Activated CD8-positive, alpha-beta memory T cell treated with anti-CD3 and anti-CD28 coated beads, Interleukin-2, amount 10 ng/mL, durations not matched to agents 7 days and 5 days (primary cell): Measurements from ENCODE around the gene DDRGK1. TPM values are rescaled to one million over a fixed set of nuclear protein-coding genes. Genes with fewer than 3 reads are reported as not detected.

Experiments
- ATAC-seq: fragments of 150-1000 bp; cut with Tn5 transposase; one replicate; pipeline ENCODE4 v1.10.0; 2021; ENCODE audit warnings: moderate library complexity
- CTCF ChIA-PET: fragments of 350-600 bp; sonication (Branson Sonifier 250); formaldehyde crosslinking; loops from one replicate; lab custom pipeline; 2021; ENCODE audit warnings: antibody characterized with exemption; lab: Charles Lee
- DNase-seq: peaks from one replicate; pipeline ENCODE4 v3.0.0-alpha.2; 2020
- H3K27ac Mint-ChIP-seq: one replicate; pipeline ENCODE4 v1.8.0; 2021; ENCODE audit warnings: mild to moderate bottlenecking, mixed read lengths
- H3K27me3 Mint-ChIP-seq: one replicate; pipeline ENCODE4 v1.8.0; 2021; ENCODE audit warnings: mixed read lengths
- H3K36me3 Mint-ChIP-seq: one replicate; pipeline ENCODE4 v1.8.0; 2021; ENCODE audit warnings: mild to moderate bottlenecking, mixed read lengths
- H3K4me1 Mint-ChIP-seq: one replicate; pipeline ENCODE4 v1.8.0; 2021; ENCODE audit warnings: mixed read lengths
- H3K4me3 Mint-ChIP-seq: one replicate; pipeline ENCODE4 v1.8.0; 2021; ENCODE audit warnings: mild to moderate bottlenecking, moderate library complexity, mixed read lengths
- H3K9me3 Mint-ChIP-seq: one replicate; pipeline ENCODE4 v1.8.0; 2022; ENCODE audit warnings: low read depth, mixed read lengths
- total RNA-seq, 2 experiments: library from RNA; stranded (reverse); gene quantifications; one replicate each; pipeline ENCODE4 v1.2.3, GENCODE V29; 2021

DDRGK1 gene
- total RNA-seq, 2 experiments from 2014 or later = 63.6 to 63.7 TPM

DNA sequence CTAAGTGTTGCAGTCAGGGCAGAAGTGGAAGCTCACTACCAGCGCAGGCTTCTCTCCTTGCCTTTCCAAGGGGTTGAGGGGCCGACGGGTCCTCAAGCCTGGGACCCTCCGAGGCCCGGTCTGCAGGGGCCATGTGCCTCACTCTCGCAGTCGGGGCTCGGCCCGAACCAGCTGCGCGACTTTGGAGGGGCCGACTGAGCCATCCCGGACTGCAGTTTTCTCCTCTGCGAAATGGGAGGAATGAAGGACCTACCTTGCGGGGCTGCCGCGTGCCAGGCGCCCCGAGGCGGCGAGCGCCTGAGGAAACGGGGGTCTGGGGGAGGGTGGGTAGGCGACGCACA is 36.8 kb downstream of the DDRGK1 start:
- Mint-ChIP-seq H3K36me3 (no peaks in the 10 kb centered on the region), H3K9me3 (no peaks in the 10 kb centered on the region), H3K4me3 (no peak overlapping the region), H3K27me3 (peaks cover 48% of the 10 kb centered on the region), H3K4me1 (peaks cover 2% of the 10 kb centered on the region), H3K27ac (no peak overlapping the region)
- CTCF ChIA-PET = no interaction called here
- DNase-seq (no peak), ATAC-seq (no peak)

GRCh38 chr20:3166913-3167342 is 37.6 kb downstream of the DDRGK1 start:
- Mint-ChIP-seq H3K27ac (no peak overlapping the region), H3K4me3 (no peak overlapping the region), H3K9me3 (no peaks in the 10 kb centered on the region), H3K27me3 (peaks cover 40% of the 10 kb centered on the region), H3K36me3 (no peaks in the 10 kb centered on the region), H3K4me1 (no peaks in the 10 kb centered on the region)
- no peak for ATAC-seq
- CTCF ChIA-PET = no interaction called here
- no peak for DNase-seq

DNA sequence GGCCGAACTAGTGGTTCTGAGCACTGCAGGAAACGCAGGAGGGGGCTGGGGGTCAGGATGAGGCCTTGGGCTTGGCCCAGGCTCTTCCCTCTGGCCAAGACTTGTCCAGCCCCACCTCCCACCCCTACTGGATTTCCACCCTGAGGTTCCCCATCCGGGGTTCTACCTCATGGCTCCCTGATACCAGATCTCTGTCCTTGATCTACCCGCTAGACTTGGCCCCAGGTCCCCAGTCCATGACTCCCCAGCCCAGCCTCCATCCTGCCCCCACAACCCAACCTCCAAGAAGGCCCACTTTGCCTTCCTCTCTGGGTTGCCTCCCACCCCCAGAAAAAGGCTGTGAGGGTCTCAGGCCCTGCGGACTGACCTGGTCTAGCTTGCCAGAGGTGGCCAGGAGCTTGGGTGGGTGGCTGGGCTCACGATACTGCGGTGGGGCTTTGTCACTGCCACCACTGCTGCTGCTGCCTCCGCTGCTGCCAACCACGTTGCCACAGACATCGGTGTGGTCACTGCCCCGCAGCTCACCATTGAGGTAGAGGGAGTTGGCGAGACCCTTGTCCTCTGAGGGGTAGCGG is 38.1 kb downstream of the DDRGK1 start:
- ATAC-seq = no peak
- H3K36me3 Mint-ChIP-seq = no peaks in the 10 kb centered on the region
- H3K9me3 Mint-ChIP-seq = no peaks in the 10 kb centered on the region
- peaks cover 35% of the 10 kb centered on the region for H3K27me3 Mint-ChIP-seq
- no peak for DNase-seq
- CTCF ChIA-PET = interaction anchor here (1.0 kb wide), 1 partner anchor 10 kb away, joined by 3 read pairs; no protein-coding TSS in a partner anchor
- H3K4me3 Mint-ChIP-seq = no peak overlapping the region
- H3K4me1 Mint-ChIP-seq = no peaks in the 10 kb centered on the region
- H3K27ac Mint-ChIP-seq = no peak overlapping the region

- DNase-seq (no peak), ATAC-seq (no peak)
- H3K4me1 Mint-ChIP-seq = no peaks in the 10 kb centered on the region
- H3K27ac Mint-ChIP-seq = no peak overlapping the region
- no peaks in the 10 kb centered on the region for H3K36me3 Mint-ChIP-seq
- H3K4me3 Mint-ChIP-seq = no peak overlapping the region
- CTCF ChIA-PET = interaction anchor here (1.0 kb wide), 1 partner anchor 11 kb away, joined by 3 read pairs; no protein-coding TSS in a partner anchor
- no peaks in the 10 kb centered on the region for H3K9me3 Mint-ChIP-seq
- peaks cover 28% of the 10 kb centered on the region for H3K27me3 Mint-ChIP-seq
These were observed 38.8 kb downstream of the DDRGK1 start for GRCh38 chr20:3165473-3166337.

DNA sequence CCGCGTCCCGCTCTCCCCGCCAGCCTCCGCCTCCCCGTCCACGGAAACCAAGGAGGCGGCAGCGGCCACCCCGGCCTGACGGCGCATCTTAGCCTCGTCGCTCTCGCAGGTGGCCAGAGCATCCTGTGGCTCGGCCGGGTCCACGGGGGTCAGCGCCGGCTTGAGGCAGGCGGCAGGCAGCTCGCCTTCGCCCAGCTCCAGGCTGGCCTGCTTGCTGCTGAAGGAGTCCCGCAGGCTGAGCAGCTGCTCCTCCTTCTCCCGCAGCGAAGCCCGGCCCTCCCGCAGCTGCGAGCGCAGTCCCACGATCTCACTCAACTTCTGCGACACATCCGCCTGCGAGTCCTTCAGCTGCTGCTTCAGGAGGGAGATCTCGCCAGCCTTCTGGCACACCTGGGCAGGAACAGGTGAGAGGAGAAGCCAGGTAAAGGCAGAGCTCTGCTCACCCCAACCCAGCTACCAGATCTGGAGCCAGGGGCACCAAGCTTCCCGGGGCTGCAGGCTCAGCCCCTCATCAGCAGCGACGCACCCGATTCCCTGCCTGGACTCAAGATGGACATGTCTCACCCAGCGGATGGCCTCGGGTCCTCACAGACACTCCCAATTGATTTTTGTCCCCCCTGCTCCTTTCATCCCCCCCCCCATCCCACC is 39.6 kb downstream of the DDRGK1 start:
- CTCF ChIA-PET = interaction anchor here (1.0 kb wide), 1 partner anchor 12 kb away, joined by 3 read pairs; no protein-coding TSS in a partner anchor
- Mint-ChIP-seq H3K9me3 (no peaks in the 10 kb centered on the region), H3K27me3 (peaks cover 23% of the 10 kb centered on the region)

DNA sequence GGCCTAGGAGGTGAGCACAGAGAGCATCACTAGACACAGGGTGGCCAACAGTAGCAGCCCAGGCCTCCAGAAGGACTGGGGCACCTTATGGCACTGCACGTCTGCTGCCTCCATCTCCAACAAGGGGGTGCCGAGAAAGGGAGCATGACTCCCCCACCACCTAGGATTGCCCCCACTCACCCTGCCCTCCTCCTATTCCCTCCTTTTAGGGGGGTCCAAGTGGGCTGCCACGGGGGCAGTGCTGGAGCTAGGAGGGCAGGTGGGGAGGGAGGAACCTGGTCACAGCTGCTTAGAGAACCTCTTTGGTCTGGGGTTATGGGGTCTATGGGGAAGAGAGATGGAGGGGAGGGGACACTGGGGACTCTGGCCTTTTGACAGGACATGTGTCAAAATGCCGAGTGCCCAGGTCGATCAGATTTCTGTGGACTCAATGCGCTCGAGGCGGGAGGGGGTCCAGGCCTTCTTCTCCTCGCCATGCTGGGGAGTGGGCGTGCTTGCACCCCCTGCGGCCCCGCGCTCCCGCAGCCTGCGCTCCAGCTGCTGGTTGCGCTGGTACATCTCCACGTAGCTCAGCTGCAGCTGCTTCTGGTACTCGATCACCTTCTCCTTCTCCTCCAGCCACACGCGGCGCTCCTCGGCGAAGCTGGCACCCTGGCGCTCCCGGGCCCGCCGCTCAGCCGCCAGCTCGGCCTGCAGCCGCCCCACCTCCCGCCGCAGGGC is 40.3 kb downstream of the DDRGK1 start:
- H3K4me3 Mint-ChIP-seq = no peak overlapping the region
- CTCF ChIA-PET = no interaction called here
- H3K4me1 Mint-ChIP-seq = peaks cover 4% of the 10 kb centered on the region
- no peaks in the 10 kb centered on the region for H3K9me3 Mint-ChIP-seq
- H3K27me3 Mint-ChIP-seq = peaks cover 19% of the 10 kb centered on the region
- peaks cover 4% of the 10 kb centered on the region for H3K36me3 Mint-ChIP-seq
- no peak for ATAC-seq
- DNase-seq = no peak
- no peak overlapping the region for H3K27ac Mint-ChIP-seq

More for the DNA sequence above, 39.6 kb downstream of the DDRGK1 start:
- no peak overlapping the region for H3K4me3 Mint-ChIP-seq
- DNase-seq (no peak), ATAC-seq (no peak)
- H3K27ac Mint-ChIP-seq = no peak overlapping the region
- H3K4me1 Mint-ChIP-seq = peaks cover 2% of the 10 kb centered on the region
- no peaks in the 10 kb centered on the region for H3K36me3 Mint-ChIP-seq

GRCh38 chr20:3163099-3164042 is 41.1 kb downstream of the DDRGK1 start:
- DNase-seq = no peak
- Mint-ChIP-seq H3K4me3 (no peak overlapping the region), H3K27ac (no peak overlapping the region), H3K4me1 (peaks cover 11% of the 10 kb centered on the region), H3K27me3 (peaks cover 10% of the 10 kb centered on the region), H3K36me3 (peaks cover 7% of the 10 kb centered on the region), H3K9me3 (no peaks in the 10 kb centered on the region)
- CTCF ChIA-PET = no interaction called here
- no peak for ATAC-seq

- ATAC-seq (no peak), DNase-seq (no peak)
- Mint-ChIP-seq H3K36me3 (peaks cover 11% of the 10 kb centered on the region), H3K4me1 (peaks cover 22% of the 10 kb centered on the region), H3K4me3 (no peak overlapping the region), H3K27me3 (peaks cover 3% of the 10 kb centered on the region), H3K27ac (no peak overlapping the region), H3K9me3 (no peaks in the 10 kb centered on the region)
- CTCF ChIA-PET = interaction anchor here (1.7 kb wide), 1 partner anchor 9 kb away, joined by 9 read pairs; no protein-coding TSS in a partner anchor
These were observed 42.3 kb downstream of the DDRGK1 start for GRCh38 chr20:3162080-3162611.

DNA sequence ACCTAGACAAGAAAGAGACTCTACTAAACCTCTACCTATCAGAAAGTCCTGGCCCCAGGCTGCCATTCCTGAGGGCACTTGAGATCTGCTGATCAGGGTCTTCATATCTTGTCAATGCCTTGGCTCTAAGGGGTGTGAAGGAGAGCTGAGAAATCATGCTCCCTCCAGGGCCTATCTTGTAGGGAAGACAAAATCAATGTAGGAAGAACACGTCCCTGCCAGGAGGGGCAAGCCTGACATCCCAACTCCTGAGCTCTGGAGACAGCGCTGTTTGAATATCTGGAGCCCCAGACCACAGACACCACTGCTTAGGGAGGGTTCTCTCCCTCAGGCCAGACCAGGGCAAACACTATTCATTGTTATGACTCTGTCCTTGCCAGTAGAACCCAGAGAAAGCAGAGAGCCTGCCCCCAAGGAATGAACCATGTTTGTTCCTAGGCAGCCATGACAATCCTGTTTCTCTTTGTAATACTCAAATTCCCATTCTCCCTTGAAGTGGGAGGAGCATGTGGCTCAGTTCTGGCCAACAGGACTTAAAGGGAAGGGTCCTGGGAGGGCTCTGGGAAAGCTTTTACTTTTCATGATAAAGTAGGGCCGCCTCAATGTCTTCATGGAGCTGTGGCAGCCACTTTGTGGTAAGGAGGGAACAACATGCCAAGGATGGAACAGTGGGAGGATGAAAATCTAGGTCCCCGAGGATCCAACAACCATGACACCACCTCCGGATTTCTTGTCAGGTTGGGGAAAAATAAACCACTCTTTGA is 43.0 kb downstream of the DDRGK1 start:
- peak overlapping the region; percentile 39 for H3K4me3 Mint-ChIP-seq

GRCh38 chr20:3160418-3160817 is 44.1 kb downstream of the DDRGK1 start:
- Mint-ChIP-seq H3K36me3 (peaks cover 20% of the 10 kb centered on the region), H3K27ac (peak overlapping the region; percentile 4), H3K4me1 (peaks cover 38% of the 10 kb centered on the region), H3K27me3 (no peaks in the 10 kb centered on the region), H3K9me3 (no peaks in the 10 kb centered on the region), H3K4me3 (no peak overlapping the region)
- ATAC-seq (no peak), DNase-seq (no peak)
- CTCF ChIA-PET = interaction anchor here (0.6 to 0.8 kb wide), 3 partner anchors 28 to 1693 kb away, joined by 3 read pairs; no protein-coding TSS in a partner anchor

More for the DNA sequence above, 43.0 kb downstream of the DDRGK1 start:
- peaks cover 14% of the 10 kb centered on the region for H3K36me3 Mint-ChIP-seq
- CTCF ChIA-PET = interaction anchor here (0.8 to 1.7 kb wide), 3 partner anchors 10 to 509 kb away, joined by 3 to 9 read pairs (median 3); no protein-coding TSS in a partner anchor
- H3K9me3 Mint-ChIP-seq = no peaks in the 10 kb centered on the region
- H3K27me3 Mint-ChIP-seq = peaks cover 2% of the 10 kb centered on the region
- ATAC-seq (no peak), DNase-seq (no peak)
- H3K27ac Mint-ChIP-seq = peak overlapping the region; percentile 43
- peaks cover 29% of the 10 kb centered on the region for H3K4me1 Mint-ChIP-seq

DNA sequence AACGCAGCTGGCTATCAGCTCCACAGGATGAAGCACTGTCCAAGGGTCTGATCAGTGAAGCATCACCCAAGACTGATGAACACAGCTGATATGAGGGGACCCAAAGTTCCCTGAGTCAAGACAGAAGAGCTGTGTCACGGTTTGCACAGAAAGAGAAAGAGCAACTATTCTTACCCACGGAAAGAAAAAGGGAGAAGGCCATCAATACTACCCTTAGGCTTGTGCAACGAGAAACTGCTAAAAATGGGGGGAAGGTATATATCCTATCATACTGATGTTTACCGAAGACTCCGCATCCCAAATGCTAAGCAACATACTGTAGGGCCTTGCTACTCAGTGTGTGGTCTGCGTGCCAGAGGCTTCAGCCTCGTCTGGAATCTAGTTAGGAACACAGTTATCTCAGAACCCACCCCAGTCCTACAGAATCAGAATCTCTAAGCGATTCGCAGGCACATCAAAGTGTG is 45.5 kb downstream of the DDRGK1 start:
- peak; percentile 21 for ATAC-seq
- DNase-seq = peak; percentile 47

More for the DNA sequence above, 45.5 kb downstream of the DDRGK1 start:
- no peaks in the 10 kb centered on the region for H3K27me3 Mint-ChIP-seq
- peak overlapping the region; percentile 94 for H3K27ac Mint-ChIP-seq
- H3K4me1 Mint-ChIP-seq = peaks cover 40% of the 10 kb centered on the region
- H3K36me3 Mint-ChIP-seq = peaks cover 22% of the 10 kb centered on the region
- H3K9me3 Mint-ChIP-seq = no peaks in the 10 kb centered on the region
- CTCF ChIA-PET = interaction anchor here (0.6 to 1.9 kb wide), 4 partner anchors 44 to 508 kb away, joined by 3 to 7 read pairs (median 4); partner anchors contain the start of gene ITPA
- H3K4me3 Mint-ChIP-seq = peak overlapping the region; percentile 87
